Measurements from ENCODE around the gene NABP1. TPM values are rescaled to one million over a fixed set of nuclear protein-coding genes. Genes with fewer than 3 reads are reported as not detected.

The NABP1 gene
- total RNA-seq, 1 donor from 2014 or later = 15.3 TPM

- Mint-ChIP-seq H3K36me3 (no peaks in the 10 kb centered on the region), H3K9me3 (peaks cover 10% of the 10 kb centered on the region), H3K4me1 (ENCODE audit: unreplicated experiment) (peaks cover 8% of the 10 kb centered on the region), H3K27ac (no peak overlapping the region), H3K27me3 (no peaks in the 10 kb centered on the region), H3K4me3 (no peak overlapping the region)
- no peak for DNase-seq (ENCODE audit: extremely low spot score, unreplicated experiment)
- no peak for TF ChIP-seq CTCF (conservative IDR thresholded peaks at IDR 0.05)
Measured at GRCh38 chr2:191699341-191699945, 21.5 kb downstream of the NABP1 start.

- H3K36me3 Mint-ChIP-seq = no peaks in the 10 kb centered on the region
- H3K27me3 Mint-ChIP-seq = peaks cover 4% of the 10 kb centered on the region
- no peak overlapping the region for H3K27ac Mint-ChIP-seq
- no peak for TF ChIP-seq CTCF (conservative IDR thresholded peaks at IDR 0.05)
- H3K4me3 Mint-ChIP-seq = no peak overlapping the region
- H3K9me3 Mint-ChIP-seq = peaks cover 10% of the 10 kb centered on the region
- DNase-seq (ENCODE audit: extremely low spot score, unreplicated experiment) = no peak
- H3K4me1 Mint-ChIP-seq (ENCODE audit: unreplicated experiment) = peaks cover 8% of the 10 kb centered on the region
Measured at GRCh38 chr2:191701029-191701428, 23.1 kb downstream of the NABP1 start.

GRCh38 chr2:191701696-191702095, 23.8 kb downstream of the NABP1 start:
- peaks cover 8% of the 10 kb centered on the region for H3K4me1 Mint-ChIP-seq (ENCODE audit: unreplicated experiment)
- peaks cover 7% of the 10 kb centered on the region for H3K27me3 Mint-ChIP-seq
- no peaks in the 10 kb centered on the region for H3K36me3 Mint-ChIP-seq
- H3K9me3 Mint-ChIP-seq = peaks cover 10% of the 10 kb centered on the region
- H3K27ac Mint-ChIP-seq = no peak overlapping the region
- H3K4me3 Mint-ChIP-seq = no peak overlapping the region
- no peak for TF ChIP-seq CTCF (conservative IDR thresholded peaks at IDR 0.05)
- DNase-seq (ENCODE audit: extremely low spot score, unreplicated experiment) = no peak

GRCh38 chr2:191703079-191703725, 25.3 kb downstream of the NABP1 start:
- no peak for TF ChIP-seq CTCF (conservative IDR thresholded peaks at IDR 0.05)
- no peak for DNase-seq (ENCODE audit: extremely low spot score, unreplicated experiment)
- peaks cover 8% of the 10 kb centered on the region for H3K4me1 Mint-ChIP-seq (ENCODE audit: unreplicated experiment)
- H3K27me3 Mint-ChIP-seq = peaks cover 7% of the 10 kb centered on the region
- H3K36me3 Mint-ChIP-seq = no peaks in the 10 kb centered on the region
- H3K4me3 Mint-ChIP-seq = no peak overlapping the region
- no peak overlapping the region for H3K27ac Mint-ChIP-seq
- peaks cover 6% of the 10 kb centered on the region for H3K9me3 Mint-ChIP-seq

GRCh38 chr2:191705084-191705483, 27.1 kb downstream of the NABP1 start:
- H3K4me1 Mint-ChIP-seq (ENCODE audit: unreplicated experiment) = peaks cover 8% of the 10 kb centered on the region
- DNase-seq (ENCODE audit: extremely low spot score, unreplicated experiment) = no peak
- no peak overlapping the region for H3K4me3 Mint-ChIP-seq
- peaks cover 7% of the 10 kb centered on the region for H3K27me3 Mint-ChIP-seq
- H3K27ac Mint-ChIP-seq = no peak overlapping the region
- TF ChIP-seq CTCF (conservative IDR thresholded peaks at IDR 0.05) = no peak
- peaks cover 6% of the 10 kb centered on the region for H3K9me3 Mint-ChIP-seq
- H3K36me3 Mint-ChIP-seq = no peaks in the 10 kb centered on the region
